ENCODE measurements around the gene SEMA5A. TPM values are rescaled to one million over a fixed set of nuclear protein-coding genes. Genes with fewer than 3 reads are reported as not detected.

The SEMA5A gene
- total RNA-seq, 4 donors from 2014 or later, result 0.46 to 3.2 (median 1.7) TPM

- Histone ChIP-seq H3K4me3 (no peak overlapping the region), H3K27me3 (no peaks in the 10 kb centered on the region), H3K9me3 (no peaks in the 10 kb centered on the region), H3K27ac (no peak overlapping the region), H3K4me1 (no peaks in the 10 kb centered on the region), H3K36me3 (no peaks in the 10 kb centered on the region)
- in situ Hi-C loops (cut with MboI; ENCODE audit: low sequenced_read_pairs in 4 of 4), result no loop called here
- DNase-seq (no peak), ATAC-seq (no peak)
- no peak for TF ChIP-seq POLR2A (IDR thresholded peaks at IDR 0.05)
- TF ChIP-seq, protein P1, sequence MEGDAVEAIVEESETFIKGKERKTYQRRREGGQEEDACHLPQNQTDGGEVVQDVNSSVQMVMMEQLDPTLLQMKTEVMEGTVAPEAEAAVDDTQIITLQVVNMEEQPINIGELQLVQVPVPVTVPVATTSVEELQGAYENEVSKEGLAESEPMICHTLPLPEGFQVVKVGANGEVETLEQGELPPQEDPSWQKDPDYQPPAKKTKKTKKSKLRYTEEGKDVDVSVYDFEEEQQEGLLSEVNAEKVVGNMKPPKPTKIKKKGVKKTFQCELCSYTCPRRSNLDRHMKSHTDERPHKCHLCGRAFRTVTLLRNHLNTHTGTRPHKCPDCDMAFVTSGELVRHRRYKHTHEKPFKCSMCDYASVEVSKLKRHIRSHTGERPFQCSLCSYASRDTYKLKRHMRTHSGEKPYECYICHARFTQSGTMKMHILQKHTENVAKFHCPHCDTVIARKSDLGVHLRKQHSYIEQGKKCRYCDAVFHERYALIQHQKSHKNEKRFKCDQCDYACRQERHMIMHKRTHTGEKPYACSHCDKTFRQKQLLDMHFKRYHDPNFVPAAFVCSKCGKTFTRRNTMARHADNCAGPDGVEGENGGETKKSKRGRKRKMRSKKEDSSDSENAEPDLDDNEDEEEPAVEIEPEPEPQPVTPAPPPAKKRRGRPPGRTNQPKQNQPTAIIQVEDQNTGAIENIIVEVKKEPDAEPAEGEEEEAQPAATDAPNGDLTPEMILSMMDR (IDR thresholded peaks at IDR 0.05 in 4 of 5, conservative IDR thresholded peaks at IDR 0.05 in 1 of 5), result no peak
- intact Hi-C loops (cut with DNase I; ENCODE audit: low total_unique reads), result no loop called here
These were observed 379.4 kb downstream of the SEMA5A start for GRCh38 chr5:9166202-9167112.

GRCh38 chr5:9165546-9165945 lies 380.3 kb downstream of the SEMA5A start:
- Histone ChIP-seq H3K36me3 (no peaks in the 10 kb centered on the region), H3K4me3 (no peak overlapping the region), H3K4me1 (no peaks in the 10 kb centered on the region), H3K27me3 (no peaks in the 10 kb centered on the region), H3K9me3 (no peaks in the 10 kb centered on the region), H3K27ac (no peak overlapping the region)
- TF ChIP-seq, protein P1 (IDR thresholded peaks at IDR 0.05 in 4 of 5, conservative IDR thresholded peaks at IDR 0.05 in 1 of 5), result no peak
- no peak for TF ChIP-seq POLR2A (IDR thresholded peaks at IDR 0.05)
- ATAC-seq (no peak), DNase-seq (no peak)
- in situ Hi-C loops (cut with MboI; ENCODE audit: low sequenced_read_pairs in 4 of 4), result no loop called here
- intact Hi-C loops (cut with DNase I; ENCODE audit: low total_unique reads), result no loop called here

GRCh38 chr5:9160747-9161146 lies 385.1 kb downstream of the SEMA5A start:
- no peak for TF ChIP-seq POLR2A (IDR thresholded peaks at IDR 0.05)
- TF ChIP-seq, protein P1 (IDR thresholded peaks at IDR 0.05 in 4 of 5, conservative IDR thresholded peaks at IDR 0.05 in 1 of 5), result no peak
- Histone ChIP-seq H3K4me1 (no peaks in the 10 kb centered on the region), H3K9me3 (no peaks in the 10 kb centered on the region), H3K27ac (no peak overlapping the region), H3K4me3 (no peak overlapping the region), H3K36me3 (no peaks in the 10 kb centered on the region), H3K27me3 (no peaks in the 10 kb centered on the region)
- intact Hi-C loops (cut with DNase I; ENCODE audit: low total_unique reads), result no loop called here
- DNase-seq, result no peak
- in situ Hi-C loops (cut with MboI; ENCODE audit: low sequenced_read_pairs in 4 of 4), result no loop called here
- no peak for ATAC-seq

GRCh38 chr5:9157811-9158210 lies 388.1 kb downstream of the SEMA5A start:
- Histone ChIP-seq H3K9me3 (no peaks in the 10 kb centered on the region), H3K27ac (no peak overlapping the region), H3K36me3 (no peaks in the 10 kb centered on the region), H3K4me3 (no peak overlapping the region), H3K27me3 (no peaks in the 10 kb centered on the region), H3K4me1 (no peaks in the 10 kb centered on the region)
- intact Hi-C loops (cut with DNase I; ENCODE audit: low total_unique reads) (no loop called here), in situ Hi-C loops (cut with MboI; ENCODE audit: low sequenced_read_pairs in 4 of 4) (no loop called here)
- TF ChIP-seq, protein P1 (IDR thresholded peaks at IDR 0.05 in 4 of 5, conservative IDR thresholded peaks at IDR 0.05 in 1 of 5), result no peak
- TF ChIP-seq POLR2A (IDR thresholded peaks at IDR 0.05), result no peak
- ATAC-seq, result no peak
- no peak for DNase-seq

Measured in gastrocnemius medialis (tissue), 4 donors.